Activated CD8-positive, alpha-beta T cell treated with anti-CD3 and anti-CD28 coated beads for 36 hours (primary cell): ENCODE results near the gene MREG. TPM values are rescaled to one million over a fixed set of nuclear protein-coding genes. Genes with fewer than 3 reads are reported as not detected.
"Not testable (repeated sequence)": the region's sequence is repeated elsewhere in the genome, so short reads cannot be mapped to it uniquely, and the experiment has no call there.

ENCODE experiments used
- ATAC-seq: fragments of 200-7000 bp; cut with Tn5 transposase; one replicate; pipeline ENCODE4 v1.10.0; 2021; ENCODE audit warnings: mild to moderate bottlenecking, moderate library complexity
- CTCF ChIA-PET: fragments of 350-600 bp; sonication (Branson Sonifier 250); formaldehyde crosslinking; loops from one replicate; lab custom pipeline; 2021; ENCODE audit warnings: antibody characterized with exemption; lab: Charles Lee
- POLR2A ChIA-PET: fragments of 350-600 bp; sonication (Branson Sonifier 250); formaldehyde crosslinking; loops from one replicate; lab custom pipeline; 2021; ENCODE audit warnings: antibody characterized with exemption; lab: Charles Lee
- DNase-seq: peaks from one replicate; pipeline ENCODE4 v3.0.0-alpha.2; 2020
- H3K27ac Mint-ChIP-seq: one replicate; pipeline ENCODE4 v1.8.0; 2021; ENCODE audit warnings: mild to moderate bottlenecking, mixed read lengths
- H3K27me3 Mint-ChIP-seq: one replicate; pipeline ENCODE4 v1.8.0; 2021; ENCODE audit warnings: mixed read lengths
- H3K36me3 Mint-ChIP-seq: one replicate; pipeline ENCODE4 v1.8.0; 2021; ENCODE audit warnings: low read depth, mixed read lengths
- H3K4me1 Mint-ChIP-seq: one replicate; pipeline ENCODE4 v1.8.0; 2021; ENCODE audit warnings: low read depth, mixed read lengths
- H3K4me3 Mint-ChIP-seq: one replicate; pipeline ENCODE4 v1.8.0; 2021; ENCODE audit warnings: mild to moderate bottlenecking, moderate library complexity, mixed read lengths
- H3K9me3 Mint-ChIP-seq: one replicate; pipeline ENCODE4 v1.8.0; 2021; ENCODE audit warnings: mixed read lengths
- CTCF ChIP-seq: fragments of 200-600 bp; IDR thresholded peaks from one replicate; pipeline ENCODE4 v1.8.0; 2022; ENCODE audit warnings: antibody characterized with exemption, mild to moderate bottlenecking
- intact Hi-C: fragments of 100-400 bp; cut with micrococcal nuclease; formaldehyde crosslinking; loops from one replicate; pipeline ENCODE4 v1.10.0; 2022
- total RNA-seq, 2 experiments: library from RNA; stranded (reverse); gene quantifications; one replicate each; pipeline ENCODE4 v1.2.3, GENCODE V29; 2021

The MREG gene
- total RNA-seq, 2 experiments from 2014 or later: 8.0 to 10.9 TPM

GRCh38 chr2:215973145-215973792, 40.1 kb downstream of the MREG start:
- ATAC-seq (no peak), DNase-seq (no peak)
- peaks cover 14% of the 10 kb centered on the region for H3K36me3 Mint-ChIP-seq
- H3K4me1 Mint-ChIP-seq: peaks cover 21% of the 10 kb centered on the region
- no peaks in the 10 kb centered on the region for H3K27me3 Mint-ChIP-seq
- peaks cover 3% of the 10 kb centered on the region for H3K9me3 Mint-ChIP-seq
- CTCF ChIA-PET: no interaction called here
- TF ChIP-seq CTCF: no peak
- no peak overlapping the region for H3K27ac Mint-ChIP-seq
- H3K4me3 Mint-ChIP-seq: no peak overlapping the region
- intact Hi-C loops: no loop called here
- POLR2A ChIA-PET: no interaction called here

GRCh38 chr2:215971671-215972070, 41.7 kb downstream of the MREG start:
- no peak overlapping the region for H3K4me3 Mint-ChIP-seq
- peaks cover 15% of the 10 kb centered on the region for H3K36me3 Mint-ChIP-seq
- H3K4me1 Mint-ChIP-seq: peaks cover 20% of the 10 kb centered on the region
- POLR2A ChIA-PET: no interaction called here
- no peak for ATAC-seq
- no peak for TF ChIP-seq CTCF
- CTCF ChIA-PET: interaction anchor here (1.0 kb wide), 1 partner anchor 21 kb away, joined by 3 read pairs; no protein-coding TSS in a partner anchor
- DNase-seq: no peak
- H3K27me3 Mint-ChIP-seq: no peaks in the 10 kb centered on the region
- no peak overlapping the region for H3K27ac Mint-ChIP-seq
- intact Hi-C loops: no loop called here
- peaks cover 3% of the 10 kb centered on the region for H3K9me3 Mint-ChIP-seq

DNA sequence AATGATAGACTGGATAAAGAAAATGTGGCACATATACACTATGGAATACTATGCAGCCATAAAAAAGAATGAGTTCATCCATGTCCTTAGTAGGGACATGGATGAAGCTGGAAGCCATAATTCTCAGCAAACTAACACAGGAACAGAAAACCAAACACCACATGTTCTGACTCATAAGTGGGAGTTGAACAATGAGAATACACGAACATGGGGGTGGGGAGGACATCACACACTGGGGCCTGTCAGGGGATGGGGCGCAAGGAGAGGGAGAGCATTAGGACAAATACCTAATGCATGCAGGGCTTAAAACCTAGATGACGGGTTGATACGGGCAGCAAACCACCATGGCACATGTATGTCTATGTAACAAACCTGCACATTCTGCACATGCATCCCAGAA, 42.5 kb downstream of the MREG start:
- H3K27ac Mint-ChIP-seq, H3K4me3 Mint-ChIP-seq, H3K27me3 Mint-ChIP-seq, ATAC-seq, H3K9me3 Mint-ChIP-seq, intact Hi-C loops, POLR2A ChIA-PET: not testable (repeated sequence)
- peaks cover 25% of the 10 kb centered on the region for H3K4me1 Mint-ChIP-seq
- CTCF ChIA-PET: interaction anchor here (1.3 kb wide), 1 partner anchor 40 kb away, joined by 3 read pairs; no protein-coding TSS in a partner anchor
- peaks cover 15% of the 10 kb centered on the region for H3K36me3 Mint-ChIP-seq
- peak; percentile 20 for DNase-seq

DNA sequence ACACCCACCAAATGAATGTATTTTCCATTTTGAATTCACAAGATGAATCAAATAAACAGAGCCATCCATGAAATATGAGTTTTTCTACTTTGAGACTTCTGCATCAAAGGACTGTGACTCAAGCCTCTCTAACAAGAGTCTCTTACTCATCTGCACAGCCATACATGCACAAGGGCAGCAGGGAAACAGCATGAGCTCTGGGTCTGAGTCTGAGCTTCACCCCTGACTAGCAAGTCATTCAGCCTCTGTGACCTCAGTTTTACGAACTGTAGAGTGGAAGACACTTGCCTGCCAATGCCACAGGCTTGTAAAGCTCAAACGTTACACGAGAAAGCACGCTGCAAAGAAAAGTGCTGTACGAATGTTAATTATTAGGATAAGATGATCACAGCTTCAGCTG, 42.9 kb downstream of the MREG start:
- Mint-ChIP-seq H3K36me3 (peaks cover 15% of the 10 kb centered on the region), H3K4me1 (peaks cover 29% of the 10 kb centered on the region), H3K27ac (peak overlapping the region; percentile 4), H3K27me3 (no peaks in the 10 kb centered on the region), H3K4me3 (no peak overlapping the region), H3K9me3 (peaks cover 3% of the 10 kb centered on the region)
- intact Hi-C loops: no loop called here
- POLR2A ChIA-PET: no interaction called here
- TF ChIP-seq CTCF: no peak
- DNase-seq (peak; percentile 24), ATAC-seq (peak; percentile 79)
- CTCF ChIA-PET: interaction anchor here (1.3 kb wide), 1 partner anchor 39 kb away, joined by 3 read pairs; no protein-coding TSS in a partner anchor

DNA sequence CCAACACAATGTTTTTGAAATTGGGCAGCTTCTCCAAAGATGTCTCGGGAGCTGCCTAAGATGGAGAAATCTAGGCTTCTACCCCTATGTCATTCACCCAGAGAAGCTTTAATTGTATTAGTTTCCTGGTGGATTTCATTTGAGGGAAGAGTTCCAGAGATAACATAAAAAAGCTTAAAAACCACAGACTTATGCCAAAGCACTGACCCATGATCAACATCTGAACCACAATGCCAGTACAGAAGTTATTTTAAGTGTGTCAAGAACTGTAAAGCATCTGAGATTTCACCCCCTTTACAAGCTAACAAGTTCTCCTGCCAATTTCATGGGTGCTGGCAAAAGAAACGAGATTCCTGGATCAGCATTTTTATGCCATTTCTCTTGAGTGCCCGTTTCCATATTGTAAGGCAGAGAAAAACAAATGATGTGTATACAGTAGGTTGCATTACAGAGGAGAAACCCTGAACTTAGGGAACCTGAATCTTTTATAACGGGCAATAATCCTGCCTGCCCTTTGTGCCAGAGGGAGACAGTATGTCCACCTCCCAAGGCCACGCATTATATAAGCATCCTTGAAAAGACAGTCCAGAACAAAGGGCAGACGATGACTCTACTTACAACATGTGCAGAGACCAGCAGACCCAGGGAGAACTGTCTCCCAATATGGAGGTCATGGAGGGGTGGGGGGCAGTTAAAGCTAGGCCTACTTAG, 44.1 kb downstream of the MREG start:
- Mint-ChIP-seq H3K36me3 (peaks cover 15% of the 10 kb centered on the region), H3K4me3 (no peak overlapping the region), H3K4me1 (peaks cover 29% of the 10 kb centered on the region), H3K27me3 (no peaks in the 10 kb centered on the region), H3K27ac (no peak overlapping the region), H3K9me3 (peaks cover 3% of the 10 kb centered on the region)
- ATAC-seq (no peak), DNase-seq (no peak)
- intact Hi-C loops: no loop called here
- ChIA-PET POLR2A (no interaction called here), CTCF (interaction anchor here (1.0 to 1.3 kb wide), 2 partner anchors 19 to 38 kb away, joined by 3 to 7 read pairs; no protein-coding TSS in a partner anchor)
- no peak for TF ChIP-seq CTCF
